Activated CD4-positive, CD25-positive, alpha-beta regulatory T cell (primary cell): ENCODE results near the gene MATN3.

ENCODE experiments used
- DNase-seq, 4 experiments: peaks; one replicate each; lab custom pipeline; 2025; lab: John Stamatoyannopoulos, UW

Gene MATN3

DNA sequence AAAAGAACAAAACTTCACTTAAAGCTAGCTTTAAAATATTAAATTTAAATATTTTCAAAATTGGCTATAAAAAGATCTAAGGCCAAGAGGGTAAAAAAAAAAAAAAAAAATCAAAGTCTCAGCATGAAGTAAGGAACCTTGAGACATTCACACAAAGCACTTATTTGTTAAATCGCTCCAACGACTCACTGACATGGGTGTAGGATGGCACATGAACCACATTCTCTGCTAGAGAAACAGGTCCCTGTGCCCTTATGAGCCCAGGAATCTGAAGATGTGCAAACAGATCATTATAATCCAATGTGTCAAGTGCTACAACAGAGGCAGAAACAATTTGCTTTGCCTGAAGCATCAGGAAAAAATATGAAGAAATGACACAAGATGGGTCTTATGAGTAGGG, 25.2 kb upstream of the MATN3 start:
- DNase-seq = no peak

- no peak for DNase-seq
Observed at GRCh38 chr2:20035955-20036666, 23.6 kb upstream of the MATN3 start.

- no peak for DNase-seq
Observed at GRCh38 chr2:20034821-20035220, 22.4 kb upstream of the MATN3 start.

- no peak for DNase-seq
Observed at GRCh38 chr2:20034218-20034617, 21.8 kb upstream of the MATN3 start.

DNA sequence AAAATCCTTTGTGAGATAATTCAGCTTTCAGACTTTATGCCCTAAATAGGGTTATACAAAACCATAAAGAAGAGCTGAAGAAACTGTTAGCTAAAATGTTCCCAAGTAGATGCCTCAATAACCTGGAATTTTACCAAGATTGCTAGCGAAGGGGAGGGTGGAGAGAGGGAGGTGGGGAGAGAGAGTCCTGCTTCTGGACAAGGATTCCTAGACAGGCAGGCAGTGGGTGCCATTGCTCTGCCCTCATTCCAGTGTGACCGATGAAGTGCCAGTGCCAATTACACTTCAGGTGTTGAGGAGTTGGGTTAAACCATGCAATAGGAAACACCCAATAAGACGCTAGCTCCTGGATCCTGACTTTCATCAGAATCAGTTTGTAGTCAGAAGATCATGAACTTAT, 20.9 kb upstream of the MATN3 start:
- DNase-seq = no peak

- no peak for DNase-seq
Observed at GRCh38 chr2:20030224-20030623, 17.8 kb upstream of the MATN3 start.

- no peak for DNase-seq
Observed at GRCh38 chr2:20027705-20028434, 15.4 kb upstream of the MATN3 start.

- DNase-seq = no peak
Observed at GRCh38 chr2:20027260-20027677, 14.8 kb upstream of the MATN3 start.

DNA sequence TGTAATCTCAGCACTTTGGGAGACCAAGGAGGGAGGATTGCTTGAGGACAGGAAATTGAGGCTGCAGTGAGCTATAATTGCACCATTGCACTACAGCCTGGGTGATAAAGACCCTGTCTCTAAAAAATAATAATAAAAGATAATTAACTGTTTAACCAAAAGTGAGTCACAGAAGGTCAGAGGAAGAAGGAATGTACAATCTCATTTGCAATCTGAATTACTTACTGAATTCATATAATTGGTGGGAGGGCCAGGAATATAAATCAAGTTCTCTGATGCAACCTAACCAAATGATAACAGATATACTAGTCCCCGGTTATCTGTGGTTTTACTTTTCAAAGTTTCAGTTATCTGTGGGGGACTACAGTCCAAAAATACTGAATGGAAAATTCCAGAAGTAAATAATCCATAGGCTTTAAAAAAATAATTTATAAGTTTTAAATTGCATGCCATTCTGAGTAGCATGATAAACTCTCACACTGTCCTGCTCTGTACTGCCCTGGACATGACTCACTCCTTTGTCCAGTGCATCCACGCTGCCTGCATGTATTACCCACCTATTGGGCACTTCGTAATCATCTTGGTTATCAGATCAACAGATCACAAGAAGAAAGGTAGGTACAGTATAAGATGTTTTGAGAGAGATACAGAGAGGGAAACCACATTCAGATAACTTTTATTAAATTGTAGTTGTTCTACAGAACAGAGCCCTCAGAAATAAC, 12.8 kb upstream of the MATN3 start:
- DNase-seq = no peak

DNA sequence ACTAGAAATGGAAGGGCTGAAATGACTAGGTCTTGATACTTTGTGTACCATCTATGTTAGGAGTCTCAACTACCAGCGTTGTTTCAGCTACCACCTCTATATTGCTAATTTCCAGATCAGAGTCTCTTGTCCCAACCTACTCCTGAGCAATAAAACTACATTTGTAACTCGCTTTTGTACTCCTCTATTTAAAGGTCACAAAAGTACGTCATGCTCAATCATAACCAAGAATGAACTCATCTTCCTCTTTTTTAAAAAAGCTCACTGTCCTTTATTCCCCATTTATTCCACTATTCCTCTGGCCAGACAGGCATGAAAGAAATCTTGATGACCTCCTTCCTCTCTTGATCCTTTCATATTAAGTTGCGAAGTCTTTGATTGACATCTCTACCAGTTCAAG, 11.2 kb upstream of the MATN3 start:
- no peak for DNase-seq

DNA sequence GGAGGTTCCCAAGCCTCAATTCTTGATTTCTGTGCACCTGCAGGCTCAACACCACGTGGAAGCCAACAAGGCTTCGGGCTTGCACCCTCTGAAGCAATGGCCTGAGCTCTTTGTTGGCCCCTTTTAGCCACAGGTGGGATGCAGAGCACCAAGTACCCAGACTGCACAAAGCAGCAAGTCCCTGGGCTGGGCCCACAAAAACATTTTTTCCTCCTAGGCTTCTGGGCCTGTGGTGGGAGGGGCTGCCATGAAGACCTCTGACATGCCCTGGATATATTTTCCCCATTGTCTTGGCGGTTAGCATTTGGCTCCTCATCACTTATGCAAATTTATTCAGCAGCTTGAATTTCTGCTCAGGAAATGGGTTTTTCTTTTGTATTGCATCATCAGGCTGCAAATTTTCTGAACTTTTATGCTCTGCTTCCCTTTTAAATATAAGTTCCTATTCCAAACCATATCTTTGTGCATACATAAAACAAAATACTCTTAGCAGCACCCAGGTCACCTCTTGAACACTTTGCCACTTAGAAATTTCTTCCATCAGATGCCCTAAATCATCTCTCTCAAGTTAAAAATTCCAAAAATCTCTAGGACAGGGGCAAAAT, 9.0 kb upstream of the MATN3 start:
- no peak for DNase-seq

DNA sequence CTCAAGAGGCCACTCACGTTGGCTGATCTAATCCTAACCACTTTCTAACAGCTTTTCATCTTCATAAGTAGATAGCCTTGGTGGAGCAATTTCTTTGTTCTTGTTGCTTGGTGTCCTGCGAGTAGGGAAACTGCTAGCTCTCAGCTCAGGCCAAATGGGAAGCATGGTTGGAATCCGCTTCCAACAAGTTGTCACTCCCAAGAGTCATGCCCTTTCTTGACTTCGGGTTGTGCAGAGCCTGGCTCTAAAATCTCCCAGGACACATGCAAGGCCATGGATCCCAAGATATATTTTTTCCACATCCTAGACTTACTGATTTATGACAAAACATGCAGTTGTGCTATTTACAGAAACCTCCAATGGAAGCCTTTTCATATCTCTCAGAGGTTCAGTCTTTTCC, 7.3 kb upstream of the MATN3 start:
- no peak for DNase-seq

- no peak for DNase-seq
Observed at GRCh38 chr2:20018601-20019152, 6.2 kb upstream of the MATN3 start.

DNA sequence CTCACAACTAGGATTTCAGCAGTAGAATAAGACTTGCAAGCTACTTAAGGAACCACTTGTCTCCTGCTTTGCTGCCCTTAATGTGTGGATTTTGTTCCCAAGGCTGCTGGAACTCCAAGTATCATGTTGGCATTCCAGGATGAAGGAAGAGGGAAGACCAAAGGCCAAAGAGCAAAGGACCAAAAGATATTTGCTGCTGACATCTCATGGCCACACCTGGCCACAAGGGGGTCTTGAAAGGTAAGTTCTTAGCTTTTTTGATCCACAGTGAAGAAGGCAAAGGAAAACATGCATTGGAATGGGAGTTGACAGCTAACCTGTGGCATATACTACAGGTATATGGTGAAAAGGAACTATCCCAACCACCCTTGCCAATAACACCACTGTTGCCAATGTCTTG, 3.9 kb upstream of the MATN3 start:
- DNase-seq = no peak

GRCh38 chr2:20015482-20016083, 3.1 kb upstream of the MATN3 start:
- no peak for DNase-seq

DNA sequence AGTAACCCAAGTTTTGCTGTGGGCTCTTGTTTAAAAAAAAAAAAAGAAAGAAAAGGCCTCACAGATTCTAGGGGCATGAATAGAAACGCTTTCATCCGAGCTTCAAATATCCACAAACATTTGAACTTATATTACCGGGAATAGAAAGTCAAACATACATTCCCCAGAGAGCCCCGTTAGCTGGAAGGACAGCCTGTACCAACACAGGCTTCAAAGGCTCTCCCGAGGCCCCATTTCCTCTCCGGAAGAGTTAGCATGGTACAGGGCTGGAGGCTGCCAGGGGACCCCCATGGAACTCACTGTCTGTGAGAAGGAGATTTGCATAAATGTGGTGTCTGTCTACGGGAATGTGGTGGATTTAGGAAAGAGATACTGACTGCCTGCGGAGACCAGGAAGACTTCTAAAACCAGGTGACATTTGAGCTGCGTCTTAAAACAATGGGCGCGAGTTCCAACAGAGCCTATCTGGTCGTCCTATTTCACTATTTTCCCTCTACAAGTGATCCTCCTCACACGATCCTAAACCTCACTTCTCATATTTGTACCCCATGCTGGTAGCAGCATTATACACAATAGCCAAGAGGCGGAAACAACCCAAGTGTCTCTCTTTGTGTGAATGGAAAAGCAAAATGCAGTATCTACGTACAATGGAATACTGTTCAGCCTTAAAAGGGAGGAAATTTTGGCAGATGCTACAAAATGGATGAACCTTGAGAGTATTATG, 820 bp upstream of the MATN3 start:
- DNase-seq = no peak

DNA sequence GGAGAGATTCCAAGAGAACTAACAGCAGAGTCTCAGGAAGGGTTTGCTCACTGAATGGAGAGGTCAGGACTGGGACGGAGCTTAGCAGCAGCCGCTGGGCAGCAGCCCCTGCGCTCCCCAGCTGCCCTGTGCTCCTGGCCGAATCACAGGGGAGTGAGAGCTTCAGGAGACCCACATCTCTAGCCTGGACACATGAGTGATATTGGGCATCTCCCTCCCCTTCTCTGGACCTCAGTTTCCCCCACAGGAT, 511 bp downstream of the MATN3 start:
- DNase-seq = no peak

DNA sequence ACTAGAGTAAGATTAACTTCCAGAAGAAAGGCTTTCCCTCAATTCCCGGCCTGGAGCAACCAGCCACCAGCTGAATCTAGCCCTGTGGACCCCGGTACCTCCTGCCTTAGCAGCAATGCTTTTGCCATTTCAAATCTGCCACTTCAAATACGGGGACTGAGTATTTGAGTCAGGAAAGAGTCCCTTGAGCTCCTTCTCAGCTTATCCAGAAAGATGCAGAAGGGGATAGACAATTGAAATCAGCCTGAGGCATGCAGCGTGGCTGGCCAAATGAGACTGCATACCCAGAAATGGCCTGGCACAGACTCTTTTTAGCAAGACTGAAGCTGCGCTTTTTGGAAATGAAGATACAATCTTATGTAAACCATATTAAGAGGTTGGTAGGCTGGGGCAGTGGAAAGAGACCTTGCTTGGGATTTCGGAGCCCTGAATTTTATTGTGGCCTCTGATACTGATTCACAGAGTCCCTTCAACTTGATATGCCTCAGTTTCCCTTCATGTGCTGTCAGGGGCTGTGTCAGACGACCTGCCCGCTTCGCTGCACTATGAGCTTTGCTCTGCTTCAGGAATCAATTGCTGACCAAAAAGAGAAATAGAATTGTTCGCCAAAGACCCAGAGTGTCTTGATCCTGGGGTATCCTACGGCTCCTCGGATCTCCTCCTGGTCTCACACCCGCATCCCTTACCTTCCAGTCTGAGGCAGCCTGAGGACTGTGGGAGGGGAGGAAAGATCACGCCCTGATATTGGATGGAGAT, 1.0 kb downstream of the MATN3 start:
- no peak for DNase-seq

GRCh38 chr2:20008703-20009102, 3.8 kb downstream of the MATN3 start:
- DNase-seq = no peak

DNA sequence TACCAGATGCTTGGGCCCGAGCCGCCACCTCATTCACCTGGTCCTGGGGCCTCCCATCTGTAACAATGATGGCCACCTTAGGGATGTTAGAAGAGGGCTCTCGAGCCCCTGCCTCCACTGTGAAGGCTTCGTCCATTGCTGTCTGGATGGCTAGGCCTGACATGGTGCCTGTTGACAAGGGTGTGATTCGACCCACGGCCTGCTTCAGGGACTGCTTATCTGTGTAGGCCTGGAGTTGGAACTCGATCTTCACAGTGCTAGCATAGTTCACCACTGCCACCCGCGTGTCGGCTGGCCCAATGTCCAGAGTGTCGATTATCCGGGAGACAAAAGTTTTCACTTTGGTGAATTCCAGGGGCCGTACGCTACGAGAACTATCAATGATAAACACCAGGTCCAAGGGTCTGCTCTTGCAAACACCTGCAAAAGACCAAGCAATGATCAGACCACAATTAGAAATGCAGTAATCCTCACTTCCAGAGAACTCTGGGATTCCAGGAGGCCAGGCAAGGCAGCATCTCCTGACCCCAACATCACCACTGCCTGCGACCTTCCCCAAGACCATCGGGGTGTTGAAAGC, 6.5 kb downstream of the MATN3 start:
- DNase-seq = no peak
